Measurements from ENCODE around the gene COPS9. TPM values are rescaled to one million over a fixed set of nuclear protein-coding genes. Genes with fewer than 3 reads are reported as not detected.

The COPS9 gene
- total RNA-seq, 3 donors from 2014 or later: 171 to 191 (median 172) TPM

GRCh38 chr2:240147382-240147781 lies 11.3 kb upstream of the COPS9 start:
- Mint-ChIP-seq H3K27me3 (ENCODE audit: low read depth) (peaks cover 22% of the 10 kb centered on the region), H3K36me3 (ENCODE audit: insufficient read depth) (no peaks in the 10 kb centered on the region), H3K4me3 (no peak overlapping the region), H3K9me3 (no peaks in the 10 kb centered on the region), H3K4me1 (ENCODE audit: low read depth) (no peaks in the 10 kb centered on the region)
- no peak for DNase-seq
- ATAC-seq: no peak

DNA sequence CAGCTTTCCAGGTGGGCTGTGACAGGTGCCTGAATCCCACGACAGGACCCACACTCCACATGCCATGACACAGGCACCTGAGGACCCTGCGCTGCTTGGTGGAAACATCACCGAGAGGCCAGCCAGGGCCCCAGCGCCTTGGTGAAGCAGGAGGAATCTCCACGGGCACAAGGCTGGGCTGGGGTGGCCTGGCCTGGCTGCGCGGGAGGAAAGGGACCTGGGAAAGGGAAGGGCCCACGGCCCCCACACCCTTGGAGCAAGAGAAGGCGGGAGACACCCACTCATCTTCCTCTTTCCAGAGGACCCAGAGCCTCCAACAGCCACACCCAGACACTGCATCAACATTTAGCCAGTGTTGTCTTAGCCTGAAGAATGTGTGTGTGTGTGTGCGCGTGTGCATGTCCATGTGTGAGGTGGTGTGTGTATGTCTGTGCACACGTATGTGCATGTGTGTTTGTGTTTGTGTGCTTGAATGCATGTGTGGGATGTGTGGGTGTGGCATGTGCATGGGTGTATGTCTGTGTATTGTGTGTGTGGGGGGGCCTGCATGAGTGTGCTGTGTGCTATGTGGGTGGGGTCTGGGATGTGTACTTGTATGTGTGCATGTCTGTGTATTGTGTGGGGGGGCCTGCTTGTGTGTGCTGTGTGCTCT lies 10.6 kb upstream of the COPS9 start:
- ATAC-seq (no peak), DNase-seq (no peak)
- H3K27me3 Mint-ChIP-seq (ENCODE audit: low read depth): peaks cover 19% of the 10 kb centered on the region
- no peak overlapping the region for H3K4me3 Mint-ChIP-seq
- no peaks in the 10 kb centered on the region for H3K36me3 Mint-ChIP-seq (ENCODE audit: insufficient read depth)
- H3K4me1 Mint-ChIP-seq (ENCODE audit: low read depth): no peaks in the 10 kb centered on the region
- H3K9me3 Mint-ChIP-seq: no peaks in the 10 kb centered on the region

GRCh38 chr2:240146141-240146561 lies 10.0 kb upstream of the COPS9 start:
- H3K27me3 Mint-ChIP-seq (ENCODE audit: low read depth): peaks cover 15% of the 10 kb centered on the region
- DNase-seq (no peak), ATAC-seq (no peak)
- H3K4me1 Mint-ChIP-seq (ENCODE audit: low read depth): no peaks in the 10 kb centered on the region
- no peaks in the 10 kb centered on the region for H3K9me3 Mint-ChIP-seq
- no peaks in the 10 kb centered on the region for H3K36me3 Mint-ChIP-seq (ENCODE audit: insufficient read depth)
- H3K4me3 Mint-ChIP-seq: no peak overlapping the region

DNA sequence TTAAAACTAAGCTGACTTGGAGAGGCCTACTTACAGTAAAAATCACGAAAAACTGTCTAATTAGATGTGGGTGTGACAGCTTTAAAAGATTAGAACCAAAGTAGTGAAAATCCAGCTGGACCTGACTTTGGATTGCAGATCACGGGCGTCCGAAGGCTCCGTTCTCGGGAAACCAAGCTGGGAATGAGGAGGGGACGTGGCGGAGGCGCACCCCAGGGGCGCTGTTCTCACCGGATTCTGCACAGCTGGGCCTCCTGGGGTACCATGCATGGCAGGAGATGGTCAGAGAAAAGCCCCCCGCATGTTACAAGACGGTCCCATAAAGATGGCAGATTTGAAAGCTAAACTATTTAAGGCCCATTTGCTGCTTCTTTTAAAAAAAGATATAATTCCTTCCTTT lies 9.4 kb upstream of the COPS9 start:
- no peaks in the 10 kb centered on the region for H3K9me3 Mint-ChIP-seq
- DNase-seq (no peak), ATAC-seq (no peak)
- no peaks in the 10 kb centered on the region for H3K36me3 Mint-ChIP-seq (ENCODE audit: insufficient read depth)
- no peak overlapping the region for H3K4me3 Mint-ChIP-seq
- peaks cover 15% of the 10 kb centered on the region for H3K27me3 Mint-ChIP-seq (ENCODE audit: low read depth)
- H3K4me1 Mint-ChIP-seq (ENCODE audit: low read depth): no peaks in the 10 kb centered on the region

- Mint-ChIP-seq H3K36me3 (ENCODE audit: insufficient read depth) (no peaks in the 10 kb centered on the region), H3K27me3 (ENCODE audit: low read depth) (peaks cover 10% of the 10 kb centered on the region), H3K9me3 (no peaks in the 10 kb centered on the region), H3K4me1 (ENCODE audit: low read depth) (no peaks in the 10 kb centered on the region), H3K4me3 (no peak overlapping the region)
- ATAC-seq: no peak
- no peak for DNase-seq
Observed at GRCh38 chr2:240144649-240145261, 8.7 kb upstream of the COPS9 start.

GRCh38 chr2:240143801-240144648 lies 7.9 kb upstream of the COPS9 start:
- DNase-seq (peak; percentile 81), ATAC-seq (peak; percentile 96 to 97)
- Mint-ChIP-seq H3K36me3 (ENCODE audit: insufficient read depth) (no peaks in the 10 kb centered on the region), H3K4me1 (ENCODE audit: low read depth) (no peaks in the 10 kb centered on the region), H3K4me3 (no peak overlapping the region), H3K27me3 (ENCODE audit: low read depth) (peaks cover 10% of the 10 kb centered on the region), H3K9me3 (no peaks in the 10 kb centered on the region)

DNA sequence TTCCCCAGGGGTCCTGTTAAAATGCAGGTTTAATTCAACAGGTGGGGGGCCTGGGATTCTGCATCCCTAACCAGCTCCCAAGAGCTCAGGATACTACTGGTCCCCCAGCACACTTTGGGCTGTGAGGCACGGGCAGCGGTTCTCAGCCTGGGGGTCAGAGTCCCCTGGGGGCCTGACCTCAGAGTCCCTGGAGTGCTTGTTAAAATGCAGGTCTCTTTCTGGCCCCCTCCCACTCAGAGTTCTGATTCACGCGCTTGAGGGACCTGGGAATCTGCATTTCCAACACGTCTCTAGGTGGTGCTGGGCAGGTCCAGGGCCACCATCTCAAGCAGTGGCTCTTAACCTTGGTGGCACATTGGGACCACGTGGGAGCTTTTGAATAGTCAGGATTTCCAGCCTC lies 7.2 kb upstream of the COPS9 start:
- DNase-seq (no peak), ATAC-seq (peak; percentile 9 to 19)
- Mint-ChIP-seq H3K36me3 (ENCODE audit: insufficient read depth) (no peaks in the 10 kb centered on the region), H3K4me1 (ENCODE audit: low read depth) (no peaks in the 10 kb centered on the region), H3K4me3 (no peak overlapping the region), H3K27me3 (ENCODE audit: low read depth) (peaks cover 6% of the 10 kb centered on the region), H3K9me3 (no peaks in the 10 kb centered on the region)

- Mint-ChIP-seq H3K36me3 (ENCODE audit: insufficient read depth) (no peaks in the 10 kb centered on the region), H3K4me3 (no peak overlapping the region), H3K27me3 (ENCODE audit: low read depth) (peaks cover 4% of the 10 kb centered on the region), H3K9me3 (no peaks in the 10 kb centered on the region), H3K4me1 (ENCODE audit: low read depth) (no peaks in the 10 kb centered on the region)
- ATAC-seq (no peak), DNase-seq (no peak)
Observed at GRCh38 chr2:240142859-240143258, 6.8 kb upstream of the COPS9 start.

GRCh38 chr2:240142256-240142775 lies 6.2 kb upstream of the COPS9 start:
- peaks cover under 1% of the 10 kb centered on the region for H3K4me1 Mint-ChIP-seq (ENCODE audit: low read depth)
- DNase-seq: no peak

DNA sequence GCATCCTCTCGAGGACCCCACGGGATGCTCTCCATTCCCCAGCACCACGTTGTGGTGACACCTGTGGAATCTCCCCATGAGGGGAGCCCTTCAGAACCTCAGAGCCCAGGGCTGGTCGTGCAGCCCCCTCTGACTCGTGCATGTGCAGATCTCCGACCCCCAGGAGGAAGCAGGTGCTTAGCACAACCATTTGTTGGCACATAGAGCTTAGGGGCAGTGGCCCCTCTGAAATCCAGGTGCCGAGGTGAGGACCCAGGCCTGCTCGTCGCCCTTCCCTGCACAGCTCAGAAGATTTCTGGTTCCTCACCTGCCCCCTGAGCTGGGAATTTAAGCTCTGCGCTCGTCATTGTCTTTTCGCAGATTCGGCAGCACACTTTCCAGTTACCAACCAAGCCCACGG lies 5.6 kb upstream of the COPS9 start:
- Mint-ChIP-seq H3K27me3 (ENCODE audit: low read depth) (peaks cover 4% of the 10 kb centered on the region), H3K9me3 (no peaks in the 10 kb centered on the region), H3K4me1 (ENCODE audit: low read depth) (peaks cover 6% of the 10 kb centered on the region), H3K36me3 (ENCODE audit: insufficient read depth) (no peaks in the 10 kb centered on the region), H3K4me3 (no peak overlapping the region)
- DNase-seq (no peak), ATAC-seq (no peak)

More at GRCh38 chr2:240142256-240142775, 6.2 kb upstream of the COPS9 start:
- no peak overlapping the region for H3K4me3 Mint-ChIP-seq
- ATAC-seq: no peak
- H3K27me3 Mint-ChIP-seq (ENCODE audit: low read depth): peaks cover 4% of the 10 kb centered on the region
- H3K36me3 Mint-ChIP-seq (ENCODE audit: insufficient read depth): no peaks in the 10 kb centered on the region
- no peaks in the 10 kb centered on the region for H3K9me3 Mint-ChIP-seq

DNA sequence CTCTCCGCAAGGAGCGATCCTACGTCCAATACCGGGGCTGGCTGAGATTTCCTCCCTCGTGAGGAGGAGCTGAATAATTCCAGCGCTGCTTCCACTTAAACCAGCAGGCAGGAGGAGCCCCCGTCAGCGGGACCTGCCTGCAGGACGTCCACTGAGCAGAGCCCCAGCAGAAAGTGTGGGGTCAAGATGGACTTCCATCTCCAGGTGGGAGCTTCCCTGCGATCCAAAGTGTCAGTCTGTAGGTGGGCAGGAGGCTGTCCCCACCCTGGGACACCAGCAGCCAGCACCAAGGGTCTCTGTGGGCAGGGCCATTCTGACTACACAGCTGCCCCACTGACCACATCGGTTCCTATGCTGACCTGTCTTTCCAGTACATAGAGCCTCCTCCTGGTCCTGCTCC lies 4.8 kb upstream of the COPS9 start:
- Mint-ChIP-seq H3K27me3 (ENCODE audit: low read depth) (peaks cover 4% of the 10 kb centered on the region), H3K36me3 (ENCODE audit: insufficient read depth) (no peaks in the 10 kb centered on the region), H3K4me3 (no peak overlapping the region), H3K4me1 (ENCODE audit: low read depth) (peaks cover 9% of the 10 kb centered on the region), H3K9me3 (no peaks in the 10 kb centered on the region)
- DNase-seq: peak; percentile 1
- no peak for ATAC-seq

GRCh38 chr2:240140511-240140910 lies 4.4 kb upstream of the COPS9 start, which contains the start of gene OTOS:
OTOS (minus strand) TSS chr2:240140658; CDS start chr2:240140326, 332 bp downstream.
- ATAC-seq (no peak), DNase-seq (no peak)
- H3K36me3 Mint-ChIP-seq (ENCODE audit: insufficient read depth): no peaks in the 10 kb centered on the region
- peaks cover 4% of the 10 kb centered on the region for H3K27me3 Mint-ChIP-seq (ENCODE audit: low read depth)
- no peaks in the 10 kb centered on the region for H3K9me3 Mint-ChIP-seq
- peaks cover 11% of the 10 kb centered on the region for H3K4me1 Mint-ChIP-seq (ENCODE audit: low read depth)
- H3K4me3 Mint-ChIP-seq: no peak within 1 kb of the TSS

GRCh38 chr2:240139666-240140393 lies 3.7 kb upstream of the COPS9 start:
- no peaks in the 10 kb centered on the region for H3K36me3 Mint-ChIP-seq (ENCODE audit: insufficient read depth)
- no peak overlapping the region for H3K4me3 Mint-ChIP-seq
- peaks cover 18% of the 10 kb centered on the region for H3K4me1 Mint-ChIP-seq (ENCODE audit: low read depth)
- H3K27me3 Mint-ChIP-seq (ENCODE audit: low read depth): peaks cover 2% of the 10 kb centered on the region
- no peaks in the 10 kb centered on the region for H3K9me3 Mint-ChIP-seq
- ATAC-seq (no peak), DNase-seq (no peak)

DNA sequence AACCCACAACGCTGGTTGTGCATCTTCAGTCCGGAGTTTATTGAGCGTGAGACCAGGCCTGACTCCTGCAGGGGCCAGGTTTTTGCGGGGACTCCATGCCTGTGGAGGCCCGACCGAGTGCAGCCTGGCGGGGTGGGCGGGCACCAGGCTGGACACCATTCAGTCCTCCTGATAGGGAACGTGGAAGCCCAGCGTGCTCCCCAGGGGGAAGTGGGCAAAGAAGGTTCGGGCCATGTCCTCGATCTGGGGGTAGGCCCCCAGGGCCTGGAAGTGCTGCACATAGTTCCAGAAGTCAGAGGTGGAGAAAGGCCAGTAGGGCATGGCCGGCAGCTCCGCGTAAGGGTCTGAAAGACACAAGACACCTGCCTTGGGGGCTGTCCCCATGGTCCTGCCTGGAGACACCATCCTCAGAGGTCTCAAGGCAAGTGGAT lies 2.9 kb upstream of the COPS9 start:
- no peak for ATAC-seq
- no peaks in the 10 kb centered on the region for H3K36me3 Mint-ChIP-seq (ENCODE audit: insufficient read depth)
- H3K27me3 Mint-ChIP-seq (ENCODE audit: low read depth): peaks cover 2% of the 10 kb centered on the region
- no peak overlapping the region for H3K4me3 Mint-ChIP-seq
- DNase-seq: no peak
- no peaks in the 10 kb centered on the region for H3K9me3 Mint-ChIP-seq
- H3K4me1 Mint-ChIP-seq (ENCODE audit: low read depth): peaks cover 26% of the 10 kb centered on the region

Measured in activated T-cell treated with anti-CD3 and anti-CD28 coated beads, Interleukin-2, amount 50 U/mL, for 4 hours (primary cell).